GM23248 (cell line): ENCODE data around the gene XIAP.

Experiments
- EZH2 ChIP-seq: fragments of 200-600 bp; sonication (generic); IDR thresholded peaks from 2 replicates; pipeline ENCODE4 v1.6.1; 2018; ENCODE audit warnings: antibody characterized with exemption, mild to moderate bottlenecking; ENCODE audit not compliant: insufficient read depth, poor library complexity, severe bottlenecking
- EZH2phosphoT487 ChIP-seq: fragments of 200-600 bp; sonication (generic); IDR thresholded peaks from 2 replicates; pipeline ENCODE4 v1.6.1; 2018; ENCODE audit warnings: antibody characterized with exemption, moderate library complexity, mild to moderate bottlenecking, low read depth; ENCODE audit not compliant: insufficient read depth

DNA sequence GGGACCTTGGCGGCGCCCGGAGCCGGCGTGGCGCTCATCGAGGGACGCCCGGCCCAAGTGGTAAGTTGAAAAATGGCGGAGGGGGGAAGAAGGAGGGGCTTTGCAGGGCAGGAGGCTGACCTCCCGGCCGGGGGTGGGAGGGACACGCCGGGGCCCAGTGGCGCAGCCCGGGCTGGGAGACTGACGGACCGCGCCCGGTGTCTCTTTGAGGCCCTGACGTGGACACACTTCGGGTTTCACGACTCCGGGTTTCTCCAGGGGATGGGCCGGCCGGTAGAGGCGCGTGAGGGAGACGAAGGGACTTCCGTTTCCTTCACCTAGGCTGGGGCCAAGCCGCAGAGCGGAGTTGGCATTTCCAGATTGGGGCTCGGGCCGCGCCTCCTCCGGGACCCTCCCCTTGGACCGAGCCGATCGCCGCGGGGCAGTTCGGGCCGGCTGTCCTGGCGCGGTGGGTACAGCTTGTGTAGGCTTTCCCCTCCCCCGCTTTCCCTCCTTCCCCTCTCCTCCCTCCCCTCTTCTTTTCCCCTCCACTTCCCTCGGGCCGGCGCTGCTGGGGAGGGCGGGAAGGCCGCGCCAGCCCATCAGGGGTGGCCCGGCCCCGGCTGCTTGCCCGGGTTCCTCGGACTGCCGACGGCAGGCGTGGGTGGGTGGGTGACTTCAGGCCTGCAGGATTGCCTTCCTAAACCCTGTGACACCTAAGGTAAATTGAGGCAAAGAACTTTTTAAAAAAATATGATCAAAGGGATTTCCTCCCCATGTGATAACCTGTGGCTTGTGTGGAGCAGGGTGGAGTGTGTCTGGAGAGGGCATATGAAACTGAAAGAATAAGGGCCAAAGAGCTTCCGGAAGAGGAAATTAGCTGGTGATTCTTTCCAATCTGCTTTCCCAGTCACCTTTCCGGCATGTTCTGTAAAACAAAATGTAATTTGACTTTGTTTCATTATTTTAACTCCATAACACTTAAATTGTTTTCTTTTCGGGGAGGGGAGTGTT lies at the start of gene XIAP:
- no peak for TF ChIP-seq EZH2phosphoT487
- no peak for TF ChIP-seq EZH2
